Activated naive CD8-positive, alpha-beta T cell (primary cell): Measurements from ENCODE around the gene STRAP.
"Not testable (repeated sequence)": the region's sequence is repeated elsewhere in the genome, so short reads cannot be mapped to it uniquely, and the experiment has no call there.

Experiments used
- H3K27ac Mint-ChIP-seq: one replicate; pipeline ENCODE4 v1.8.0; 2021; ENCODE audit warnings: mixed read lengths
- H3K27me3 Mint-ChIP-seq: one replicate; pipeline ENCODE4 v1.8.0; 2021; ENCODE audit warnings: mixed read lengths
- H3K36me3 Mint-ChIP-seq: one replicate; pipeline ENCODE4 v1.8.0; 2021; ENCODE audit warnings: mixed read lengths
- H3K4me1 Mint-ChIP-seq: one replicate; pipeline ENCODE4 v1.8.0; 2021; ENCODE audit warnings: low read depth, mixed read lengths
- H3K4me3 Mint-ChIP-seq: one replicate; pipeline ENCODE4 v1.8.0; 2021; ENCODE audit warnings: mild to moderate bottlenecking, mixed read lengths
- H3K9me3 Mint-ChIP-seq: one replicate; pipeline ENCODE4 v1.8.0; 2021; ENCODE audit warnings: low read depth, mixed read lengths

Gene STRAP

DNA sequence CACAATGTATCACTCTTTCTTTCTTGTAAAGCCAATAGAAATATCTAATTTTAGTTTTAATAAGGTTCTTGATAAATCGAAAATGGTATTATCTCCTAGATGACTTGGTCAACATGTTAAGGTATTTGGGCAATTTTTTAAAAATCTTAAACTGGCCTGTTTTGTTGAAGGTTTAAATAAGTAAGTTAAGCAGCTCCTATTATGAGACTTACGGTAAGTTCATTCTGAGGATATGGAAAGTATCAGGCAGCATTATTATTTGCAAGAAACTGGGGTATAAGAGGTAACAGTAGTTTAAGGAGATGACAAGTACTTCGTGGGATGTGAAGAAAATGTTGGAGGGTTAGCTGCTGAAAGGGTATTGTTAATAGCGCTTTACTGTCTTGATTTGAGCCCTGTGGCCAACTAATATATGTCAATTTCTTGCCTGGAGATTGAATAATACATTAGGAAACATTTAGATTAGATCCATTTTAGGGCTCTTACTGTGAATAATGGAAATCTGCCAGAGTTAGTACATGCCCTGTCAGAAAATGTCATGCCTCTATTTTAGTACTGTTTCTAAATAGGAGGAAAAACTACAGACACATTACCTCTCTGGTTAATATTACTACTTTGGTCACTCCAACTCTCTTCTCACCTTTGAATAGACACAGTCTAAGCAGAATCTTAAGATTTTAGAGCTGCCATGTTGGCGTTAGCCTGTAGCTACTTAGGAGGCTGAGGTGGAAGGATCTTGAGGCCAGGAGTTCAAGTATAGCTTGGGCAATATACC is 5.0 kb downstream of the STRAP start:
- peaks cover 65% of the 10 kb centered on the region for H3K4me1 Mint-ChIP-seq
- H3K27me3 Mint-ChIP-seq, result no peaks in the 10 kb centered on the region
- peak overlapping the region; percentile 27 for H3K4me3 Mint-ChIP-seq
- peaks cover 23% of the 10 kb centered on the region for H3K36me3 Mint-ChIP-seq
- no peaks in the 10 kb centered on the region for H3K9me3 Mint-ChIP-seq
- H3K27ac Mint-ChIP-seq, result peak overlapping the region; percentile 13

DNA sequence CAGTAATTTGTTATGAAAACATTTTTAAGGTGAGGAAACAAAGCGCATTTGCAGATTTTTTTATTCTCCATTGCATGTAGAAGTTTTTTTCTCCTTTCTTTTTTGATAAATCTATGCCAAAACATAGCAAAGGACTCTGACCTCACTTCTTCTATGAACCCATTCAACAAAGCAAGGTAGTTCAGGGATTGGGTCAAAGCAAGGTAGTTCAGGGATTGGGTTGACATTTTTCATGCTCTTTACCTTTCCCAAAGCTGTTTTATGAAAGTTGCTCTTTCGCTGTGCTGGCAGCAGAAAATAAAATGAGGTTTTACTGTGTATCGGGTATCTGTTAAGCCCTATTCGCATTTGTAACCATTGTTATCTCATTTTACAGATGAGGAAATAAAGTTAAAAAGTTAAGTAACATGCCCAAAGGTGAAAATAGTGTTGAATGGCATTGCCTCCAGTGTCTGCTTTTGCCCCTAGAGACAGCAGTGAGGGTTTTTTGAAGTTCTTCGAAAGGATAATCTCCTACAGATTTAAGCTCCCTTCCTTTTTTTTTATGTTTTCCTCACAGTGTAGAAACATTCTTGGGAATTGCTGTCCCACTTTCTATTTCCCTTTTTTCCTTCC is 10.6 kb downstream of the STRAP start:
- no peak overlapping the region for H3K4me3 Mint-ChIP-seq
- H3K4me1 Mint-ChIP-seq, result peaks cover 19% of the 10 kb centered on the region
- peaks cover 2% of the 10 kb centered on the region for H3K36me3 Mint-ChIP-seq
- no peaks in the 10 kb centered on the region for H3K9me3 Mint-ChIP-seq
- H3K27ac Mint-ChIP-seq, result no peak overlapping the region
- no peaks in the 10 kb centered on the region for H3K27me3 Mint-ChIP-seq

DNA sequence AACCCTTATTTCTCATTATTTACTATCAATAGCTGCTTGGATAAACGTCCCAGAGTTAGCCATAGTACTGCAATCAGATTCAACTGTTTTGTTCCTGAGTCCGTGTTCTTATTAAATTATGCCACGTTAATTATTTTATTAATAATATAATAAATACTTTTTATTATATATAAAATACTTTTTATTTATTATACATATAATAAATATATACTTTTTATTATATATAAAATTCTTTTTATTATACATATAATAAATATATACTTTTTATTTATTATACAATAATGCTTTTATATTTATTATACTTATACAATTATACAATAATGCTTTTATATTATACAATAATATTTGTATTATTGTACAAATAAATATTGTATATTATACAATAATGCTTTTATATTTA is 11.1 kb downstream of the STRAP start:
- H3K36me3 Mint-ChIP-seq, result peaks cover 2% of the 10 kb centered on the region

DNA sequence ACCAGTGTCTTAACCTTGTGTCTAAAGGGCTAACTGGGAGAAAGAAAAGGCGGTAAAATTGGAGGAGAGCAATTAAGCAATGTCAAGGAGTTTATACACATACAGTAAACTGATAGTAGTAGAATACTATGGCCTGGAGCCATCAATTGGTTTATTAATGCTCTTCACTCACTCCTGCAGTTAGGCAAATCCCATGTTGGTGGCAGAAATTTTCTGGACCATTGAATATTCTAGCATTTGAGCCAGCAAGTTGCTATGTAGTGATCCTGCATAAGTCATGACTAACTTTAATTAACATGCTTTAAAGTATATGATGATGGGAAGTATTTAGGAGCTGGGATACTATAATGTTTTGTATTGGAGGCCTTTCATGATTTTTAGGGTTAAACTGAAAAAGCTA is 14.7 kb downstream of the STRAP start:
- Mint-ChIP-seq H3K27me3 (no peaks in the 10 kb centered on the region), H3K9me3 (no peaks in the 10 kb centered on the region), H3K4me3 (no peak overlapping the region), H3K36me3 (peaks cover 8% of the 10 kb centered on the region), H3K27ac (no peak overlapping the region), H3K4me1 (peaks cover 12% of the 10 kb centered on the region)

More for the DNA sequence above, 11.1 kb downstream of the STRAP start:
- no peak overlapping the region for H3K27ac Mint-ChIP-seq
- no peaks in the 10 kb centered on the region for H3K27me3 Mint-ChIP-seq
- H3K9me3 Mint-ChIP-seq, result no peaks in the 10 kb centered on the region
- H3K4me3 Mint-ChIP-seq, result no peak overlapping the region
- H3K4me1 Mint-ChIP-seq, result peaks cover 16% of the 10 kb centered on the region

DNA sequence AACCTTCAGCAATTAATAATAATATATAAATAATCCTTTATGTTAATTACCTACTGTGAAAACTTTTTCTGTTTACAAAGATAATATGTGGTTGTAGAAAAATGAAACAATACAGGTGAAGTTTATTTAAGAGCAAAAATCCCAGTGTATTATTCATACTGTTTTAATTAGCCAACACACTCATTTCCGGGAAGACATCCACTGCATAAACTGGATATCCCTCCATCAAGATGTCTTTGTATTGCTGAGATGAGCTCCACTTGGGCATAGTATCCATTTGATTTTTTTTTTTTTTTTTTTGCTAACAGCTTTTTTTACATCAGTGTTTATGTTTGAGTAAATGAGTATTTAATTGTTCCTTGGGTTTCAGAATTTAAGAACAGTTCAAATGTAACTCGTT is 15.2 kb downstream of the STRAP start:
- Mint-ChIP-seq H3K36me3 (peaks cover 8% of the 10 kb centered on the region), H3K4me3 (no peak overlapping the region), H3K27me3 (no peaks in the 10 kb centered on the region), H3K9me3 (no peaks in the 10 kb centered on the region), H3K4me1 (peaks cover 10% of the 10 kb centered on the region), H3K27ac (peak overlapping the region; percentile 16)

DNA sequence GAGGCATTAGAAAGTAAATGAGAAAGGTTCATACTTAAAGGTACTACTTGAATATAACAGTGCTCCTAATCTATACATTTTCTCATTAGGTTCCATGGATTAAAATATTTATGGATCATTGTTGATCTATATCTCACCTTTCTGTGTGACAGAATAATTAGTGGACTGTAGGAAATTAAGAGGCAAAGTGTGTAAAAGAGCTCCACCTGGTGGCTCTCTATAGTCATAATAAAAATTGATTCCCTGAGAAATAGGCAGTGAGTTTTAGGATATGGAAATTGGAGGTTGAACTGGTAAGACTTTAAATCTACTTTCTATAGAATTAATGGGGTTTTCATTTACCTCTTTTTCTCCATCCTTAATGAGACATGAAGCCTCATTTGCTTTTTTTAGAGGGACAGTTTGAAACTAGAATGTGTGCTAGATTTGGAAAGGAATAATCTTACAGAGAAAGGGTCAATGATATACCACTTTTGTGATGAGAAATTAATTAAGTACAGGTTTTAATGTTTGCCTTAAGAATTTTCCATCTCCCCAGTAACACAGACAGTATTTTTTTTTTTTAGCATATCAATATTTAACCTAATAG is 17.2 kb downstream of the STRAP start:
- H3K9me3 Mint-ChIP-seq, result no peaks in the 10 kb centered on the region
- no peaks in the 10 kb centered on the region for H3K27me3 Mint-ChIP-seq
- H3K4me1 Mint-ChIP-seq, result peaks cover 10% of the 10 kb centered on the region
- peaks cover 8% of the 10 kb centered on the region for H3K36me3 Mint-ChIP-seq
- peak overlapping the region; percentile 12 for H3K27ac Mint-ChIP-seq
- no peak overlapping the region for H3K4me3 Mint-ChIP-seq

DNA sequence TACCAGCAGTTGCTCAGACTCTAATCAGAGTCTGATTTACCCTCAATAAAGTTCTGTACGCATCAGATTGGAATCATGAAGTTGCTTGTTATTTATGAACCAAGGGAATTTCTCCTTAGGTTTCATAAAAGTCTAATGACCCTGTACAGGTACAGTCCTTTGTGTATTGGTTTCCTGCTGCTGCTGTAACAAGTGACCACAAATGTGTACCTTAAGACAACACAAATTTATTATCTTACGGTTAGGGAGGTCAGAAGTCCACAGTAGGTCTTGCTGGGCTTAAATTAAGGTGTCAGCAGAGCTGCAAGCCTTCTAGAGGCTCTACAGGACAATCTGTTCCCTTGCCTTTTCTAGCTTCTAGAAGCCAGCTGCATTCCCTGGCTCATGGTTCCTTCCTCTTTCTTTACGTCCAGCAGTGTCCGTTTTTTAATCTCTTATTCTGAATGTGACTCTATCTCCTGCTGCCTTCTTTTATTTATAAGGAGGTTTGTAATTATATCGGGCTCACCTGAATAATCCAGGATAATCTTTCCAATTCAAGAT is 22.3 kb downstream of the STRAP start:
- Mint-ChIP-seq H3K27ac (no peak overlapping the region), H3K36me3 (peaks cover 4% of the 10 kb centered on the region), H3K9me3 (no peaks in the 10 kb centered on the region)

DNA sequence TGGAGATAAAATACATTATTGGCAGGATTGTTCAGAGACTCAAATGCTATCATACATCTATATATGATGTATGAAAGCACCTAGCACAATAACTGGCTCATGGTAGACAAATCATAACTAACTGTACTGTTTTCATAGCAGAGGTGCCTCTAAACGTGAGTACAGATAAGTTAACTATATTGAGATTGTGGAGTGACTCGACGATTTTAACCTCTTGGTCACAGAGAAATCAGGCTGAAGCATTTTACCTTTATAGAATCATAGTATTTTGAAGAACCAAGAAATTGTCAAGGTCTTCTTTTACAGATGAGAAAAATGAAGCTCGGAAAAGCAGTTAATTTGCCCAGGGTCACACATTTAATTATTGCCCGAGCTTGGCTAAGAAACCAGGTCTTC is 28.3 kb downstream of the STRAP start:
- peaks cover 2% of the 10 kb centered on the region for H3K36me3 Mint-ChIP-seq
- H3K27ac Mint-ChIP-seq, result peak overlapping the region; percentile 66
- no peaks in the 10 kb centered on the region for H3K9me3 Mint-ChIP-seq
- peak overlapping the region; percentile 85 for H3K4me3 Mint-ChIP-seq
- peaks cover 20% of the 10 kb centered on the region for H3K4me1 Mint-ChIP-seq
- H3K27me3 Mint-ChIP-seq, result no peaks in the 10 kb centered on the region

More for the DNA sequence above, 22.3 kb downstream of the STRAP start:
- Mint-ChIP-seq H3K4me1 (peaks cover under 1% of the 10 kb centered on the region), H3K4me3 (no peak overlapping the region), H3K27me3 (no peaks in the 10 kb centered on the region)

DNA sequence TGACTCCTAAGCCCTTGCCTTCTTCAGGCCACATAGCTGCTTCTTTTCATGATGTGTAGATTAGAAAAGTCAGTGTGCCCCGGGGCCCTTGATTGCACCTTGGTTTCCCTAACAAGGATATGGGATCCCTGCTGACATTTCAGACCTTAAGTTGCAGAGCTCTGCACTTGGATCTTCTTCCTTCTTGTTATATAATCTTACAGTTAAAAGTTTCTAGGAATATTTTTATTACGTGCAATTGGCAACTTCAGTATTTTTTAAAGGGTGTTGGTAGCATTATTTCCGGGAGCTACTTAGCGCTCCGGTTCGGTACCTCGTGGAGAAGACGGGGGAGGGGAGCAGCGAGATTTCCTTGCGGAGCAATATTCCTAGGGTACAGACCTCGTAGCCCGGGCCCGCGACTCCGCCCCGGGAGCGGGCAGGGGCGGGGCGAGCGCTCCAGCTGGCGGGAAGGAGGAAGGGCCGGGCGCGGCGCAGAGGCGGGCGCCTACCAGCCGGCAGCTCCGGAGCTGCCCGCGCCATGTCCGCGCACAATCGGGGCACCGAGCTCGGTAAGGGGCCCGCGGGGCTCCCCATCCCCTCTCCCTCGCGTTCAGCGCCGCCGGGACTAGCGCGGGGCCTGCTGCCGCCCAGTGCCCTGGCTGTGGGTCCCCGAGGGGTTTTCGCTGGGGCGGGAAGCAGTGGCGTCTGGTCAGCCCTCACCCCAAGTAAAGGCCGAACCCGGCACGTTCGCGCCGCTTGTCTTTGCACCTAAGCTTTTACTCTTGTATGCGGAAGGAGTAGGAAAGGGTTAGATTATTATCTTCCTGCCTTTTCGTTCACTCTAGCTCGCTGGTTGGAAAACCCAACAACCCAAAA is 28.9 kb downstream of the STRAP start, which contains the start of gene DERA:
Gene DERA, plus strand, starts transcription at position 469 of the 858 bp plus-strand sequence. Its CDS starts 52 bp downstream, at position 521.
- Mint-ChIP-seq H3K4me1 (peaks cover 22% of the 10 kb centered on the region), H3K4me3 (peak within 1 kb of the TSS; percentile 96), H3K9me3 (no peaks in the 10 kb centered on the region), H3K27me3 (no peaks in the 10 kb centered on the region), H3K27ac (peak within 1 kb of the TSS; percentile 83), H3K36me3 (peaks cover 2% of the 10 kb centered on the region)

DNA sequence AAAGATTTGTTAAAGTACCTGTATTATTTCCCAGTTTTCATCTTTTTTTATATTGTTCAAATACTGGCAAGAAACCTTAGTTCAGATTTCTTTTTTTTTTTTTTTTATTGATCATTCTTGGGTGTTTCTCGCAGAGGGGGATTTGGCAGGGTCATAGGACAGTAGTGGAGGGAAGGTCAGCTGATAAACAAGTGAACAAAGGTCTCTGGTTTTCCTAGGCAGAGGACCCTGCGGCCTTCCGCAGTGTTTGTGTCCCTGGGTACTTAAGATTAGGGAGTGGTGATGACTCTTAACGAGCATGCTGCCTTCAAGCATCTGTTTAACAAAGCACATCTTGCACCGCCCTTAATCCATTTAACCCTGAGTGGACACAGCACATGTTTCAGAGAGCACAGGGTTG is 29.7 kb downstream of the STRAP start:
- H3K9me3 Mint-ChIP-seq, H3K27me3 Mint-ChIP-seq, H3K36me3 Mint-ChIP-seq: not testable (repeated sequence)
- Mint-ChIP-seq H3K4me1 (peaks cover 22% of the 10 kb centered on the region), H3K4me3 (peak overlapping the region; percentile 96), H3K27ac (peak overlapping the region; percentile 83)

DNA sequence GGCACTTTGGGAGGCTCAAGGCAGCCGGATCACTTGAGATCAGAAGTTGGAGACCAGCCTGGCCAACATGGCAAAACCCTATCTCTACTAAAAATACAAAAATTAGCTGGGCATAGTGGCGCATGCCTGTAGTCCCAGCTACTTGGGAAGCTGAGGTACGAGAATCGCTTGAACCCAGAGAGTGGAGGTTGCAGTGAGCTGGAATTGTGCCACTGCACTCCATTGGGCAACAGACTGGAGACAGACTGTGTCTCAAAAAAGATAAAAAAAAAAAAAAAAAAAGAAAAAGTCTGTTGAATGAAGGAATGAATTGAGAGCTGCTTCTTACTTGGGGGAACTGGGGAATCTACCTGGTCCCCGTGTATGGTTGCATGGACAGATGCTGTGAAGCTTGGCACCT is 31.9 kb downstream of the STRAP start:
- H3K36me3 Mint-ChIP-seq, H3K4me3 Mint-ChIP-seq: not testable (repeated sequence)

DNA sequence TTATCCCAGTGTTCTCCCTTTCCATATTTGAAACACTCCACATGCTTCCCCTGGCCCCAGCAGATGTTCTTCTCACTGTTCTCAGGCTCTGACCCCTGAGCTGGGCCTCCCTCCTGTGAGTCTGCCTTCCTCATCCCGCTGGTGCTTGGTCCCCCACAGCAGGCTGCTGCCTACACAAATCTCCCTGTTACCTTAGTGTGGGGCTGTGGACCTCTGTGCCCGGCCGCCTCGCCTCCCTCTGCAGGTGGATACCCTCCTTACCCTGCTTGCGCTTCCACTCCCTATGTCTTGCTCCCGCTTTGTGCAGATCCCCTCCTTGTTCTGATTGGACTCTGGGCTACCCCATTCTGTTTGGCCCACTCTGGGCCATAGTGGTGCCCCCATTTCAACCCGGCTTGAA is 35.9 kb downstream of the STRAP start:
- H3K4me3 Mint-ChIP-seq, result no peak overlapping the region
- H3K36me3 Mint-ChIP-seq, result peaks cover 11% of the 10 kb centered on the region
- H3K27ac Mint-ChIP-seq, result no peak overlapping the region
- no peaks in the 10 kb centered on the region for H3K9me3 Mint-ChIP-seq
- peaks cover 17% of the 10 kb centered on the region for H3K4me1 Mint-ChIP-seq
- H3K27me3 Mint-ChIP-seq, result no peaks in the 10 kb centered on the region

More for the DNA sequence above, 31.9 kb downstream of the STRAP start:
- H3K4me1 Mint-ChIP-seq, result peaks cover 32% of the 10 kb centered on the region
- not testable (repeated sequence) for H3K27me3 Mint-ChIP-seq, H3K9me3 Mint-ChIP-seq, H3K27ac Mint-ChIP-seq

DNA sequence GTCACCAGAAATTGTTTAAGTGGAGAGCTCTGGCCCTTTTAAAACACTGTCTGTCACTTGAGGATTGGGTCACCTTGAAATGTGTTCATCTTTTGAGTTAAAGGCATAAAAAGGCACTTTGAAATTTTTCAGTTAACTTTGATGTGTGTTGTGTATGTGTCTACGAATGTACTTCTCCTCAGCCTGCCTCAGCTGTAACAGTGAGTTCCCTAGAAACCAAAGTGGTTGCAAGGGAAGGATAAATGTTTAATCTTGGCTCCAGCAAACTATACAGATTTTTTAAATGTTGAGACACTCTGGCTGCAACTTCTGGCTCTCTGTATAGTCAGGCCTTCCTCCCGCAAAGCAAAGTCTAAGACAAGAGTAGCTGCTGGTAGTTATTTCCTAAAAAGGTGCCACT is 37.2 kb downstream of the STRAP start:
- no peak overlapping the region for H3K4me3 Mint-ChIP-seq
- H3K4me1 Mint-ChIP-seq, result peaks cover 15% of the 10 kb centered on the region
- peaks cover 11% of the 10 kb centered on the region for H3K36me3 Mint-ChIP-seq
- no peaks in the 10 kb centered on the region for H3K9me3 Mint-ChIP-seq
- no peaks in the 10 kb centered on the region for H3K27me3 Mint-ChIP-seq
- H3K27ac Mint-ChIP-seq, result no peak overlapping the region

DNA sequence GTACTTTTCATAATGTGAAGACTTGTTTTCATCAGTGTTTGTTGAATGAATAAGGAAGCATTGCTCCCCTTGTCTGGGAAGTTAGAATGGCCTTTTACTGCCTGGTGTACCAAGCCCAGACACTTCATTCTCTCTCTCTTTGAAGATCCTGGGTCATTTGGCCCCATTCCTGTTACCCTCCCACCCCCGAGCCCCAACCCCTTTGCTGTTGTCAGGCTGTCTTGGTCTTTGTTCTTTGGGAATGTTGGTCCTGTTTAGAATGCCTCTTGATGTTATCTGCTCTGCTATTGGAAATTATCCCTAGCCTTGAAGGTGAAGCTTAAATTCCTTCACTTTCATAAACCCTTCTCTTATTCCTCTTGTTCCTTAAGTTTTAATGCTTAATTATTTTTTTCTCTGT is 42.8 kb downstream of the STRAP start:
- Mint-ChIP-seq H3K36me3 (peaks cover 6% of the 10 kb centered on the region), H3K4me3 (no peak overlapping the region), H3K4me1 (peaks cover 5% of the 10 kb centered on the region), H3K27ac (no peak overlapping the region), H3K27me3 (no peaks in the 10 kb centered on the region), H3K9me3 (no peaks in the 10 kb centered on the region)
